ENCODE results near the gene OR2F2. TPM values are rescaled to one million over a fixed set of nuclear protein-coding genes. Genes with fewer than 3 reads are reported as not detected.
A peak's percentile ranks its signal among the peaks of the same experiment; 100 is the strongest.

The OR2F2 gene
- polyA plus RNA-seq, 1 of the 3 experiments (the other 2 are of a cell fraction): 0.07 TPM

- Histone ChIP-seq H2AFZ (ENCODE audit: low read depth) (no peak overlapping the region), H3F3A (replicated peaks; ENCODE audit: insufficient read depth) (no peaks in the 10 kb centered on the region), H3K4me3 (ENCODE audit: low read depth in 2 of 2, low read length in 1 of 2) (no peak overlapping the region), H3K9me3 (no peaks in the 10 kb centered on the region), H3K4me1 (ENCODE audit: control insufficient read depth in 1 of 2, insufficient read depth in 2 of 2, low read depth in 1 of 2, low read length in 1 of 2) (no peaks in the 10 kb centered on the region), H3K9me2 (no peaks in the 10 kb centered on the region), H4K20me1 (ENCODE audit: insufficient read depth) (no peaks in the 10 kb centered on the region), H3K79me2 (ENCODE audit: insufficient read depth) (no peaks in the 10 kb centered on the region), H3K36me3 (replicated peaks in 1 of 2; ENCODE audit: control insufficient read depth in 1 of 2, insufficient read depth in 2 of 2, low read length in 1 of 2) (no peaks in the 10 kb centered on the region), H3K9ac (no peak overlapping the region), H3K4me2 (no peak overlapping the region), H3K27ac (ENCODE audit: low read depth in 2 of 2, low read length in 1 of 2) (no peak overlapping the region), H3K27me3 (ENCODE audit: insufficient read depth) (peaks cover 6% of the 10 kb centered on the region; the same call in 1 of the 2 replicates)
- 48% methylated on average over 7 of the region's 7 CpGs for WGBS (ENCODE audit: low lambda C conversion rate)
- ChIA-PET POLR2A (no interaction called here), CTCF (interaction anchor here (0.8 to 2.4 kb wide), 2 partner anchors 15 to 19 kb away, joined by 3 to 10 read pairs; no protein-coding TSS in a partner anchor)
- TF ChIP-seq GABPA (IDR thresholded peaks at IDR 0.05; ENCODE audit: low read depth): no peak
- TF ChIP-seq IRF3 (IDR thresholded peaks at IDR 0.05; ENCODE audit: low read depth, low read length): no peak
- TF ChIP-seq RAD21 (IDR thresholded peaks at IDR 0.05; ENCODE audit: low read length): no peak
- peak; percentile 18; the same call in 1 of the 2 replicates for TF ChIP-seq CTCF (IDR thresholded peaks at IDR 0.05)
- no peak for TF ChIP-seq GATA2 (CRISPR knock-in tag; IDR thresholded peaks at IDR 0.05)
- TF ChIP-seq FOSL2 (IDR thresholded peaks at IDR 0.05; ENCODE audit: borderline replicate concordance, low read depth): no peak
- no peak for DNase-seq
These were observed 19.9 kb upstream of the OR2F2 start for GRCh38 chr7:143914938-143915652.

GRCh38 chr7:143924851-143925250 is 10.2 kb upstream of the OR2F2 start:
- H3K4me2 ChIP-seq: no peak overlapping the region
- no peak for DNase-seq
- no peaks in the 10 kb centered on the region for H3K79me2 ChIP-seq (ENCODE audit: insufficient read depth)
- no peaks in the 10 kb centered on the region for H3F3A ChIP-seq (replicated peaks; ENCODE audit: insufficient read depth)
- ChIA-PET POLR2A (no interaction called here), CTCF (interaction anchor here (0.6 to 2.2 kb wide), 3 partner anchors 9 to 508 kb away, joined by 3 to 7 read pairs (median 4); no protein-coding TSS in a partner anchor)
- H3K9me3 ChIP-seq: no peaks in the 10 kb centered on the region
- peak overlapping the region in 1 of 2 experiments; percentile 69; a peak in 1 of 4 replicates for H3K27ac ChIP-seq (ENCODE audit: low read depth in 2 of 2, low read length in 1 of 2)
- H3K9me2 ChIP-seq: 0 out of 2 replicates have a peak, but pooled peaks cover 4% of the 10 kb centered on the region
- no peaks in the 10 kb centered on the region for H3K36me3 ChIP-seq (replicated peaks in 1 of 2; ENCODE audit: control insufficient read depth in 1 of 2, insufficient read depth in 2 of 2, low read length in 1 of 2)
- no peak for TF ChIP-seq MXI1 (IDR thresholded peaks at IDR 0.05; ENCODE audit: low read depth, low read length)
- TF ChIP-seq PBX3 (IDR thresholded peaks at IDR 0.05): peak; percentile 30; the same call in 1 of the 2 replicates
- H4K20me1 ChIP-seq (ENCODE audit: insufficient read depth): no peaks in the 10 kb centered on the region
- no peak overlapping the region for H3K4me3 ChIP-seq (ENCODE audit: low read depth in 2 of 2, low read length in 1 of 2)
- no peak overlapping the region for H3K9ac ChIP-seq
- no peak overlapping the region for H2AFZ ChIP-seq (ENCODE audit: low read depth)
- 23% methylated on average over 1 of the region's 1 CpG for WGBS (ENCODE audit: low lambda C conversion rate)
- no peaks in the 10 kb centered on the region; a peak in 1 of 4 replicates for H3K4me1 ChIP-seq (ENCODE audit: control insufficient read depth in 1 of 2, insufficient read depth in 2 of 2, low read depth in 1 of 2, low read length in 1 of 2)
- no peaks in the 10 kb centered on the region for H3K27me3 ChIP-seq (ENCODE audit: insufficient read depth)
